GM18520 (cell line): ENCODE measurements around the gene JCAD.
"Not testable (repeated sequence)": the region's sequence is repeated elsewhere in the genome, so short reads cannot be mapped to it uniquely, and the experiment has no call there.

Experiments used
- ATAC-seq: cut with Tn5 transposase; IDR thresholded peaks from one replicate; pipeline ENCODE4 v1.9.1; 2021; ENCODE audit not compliant: unreplicated experiment

JCAD gene, protein sequence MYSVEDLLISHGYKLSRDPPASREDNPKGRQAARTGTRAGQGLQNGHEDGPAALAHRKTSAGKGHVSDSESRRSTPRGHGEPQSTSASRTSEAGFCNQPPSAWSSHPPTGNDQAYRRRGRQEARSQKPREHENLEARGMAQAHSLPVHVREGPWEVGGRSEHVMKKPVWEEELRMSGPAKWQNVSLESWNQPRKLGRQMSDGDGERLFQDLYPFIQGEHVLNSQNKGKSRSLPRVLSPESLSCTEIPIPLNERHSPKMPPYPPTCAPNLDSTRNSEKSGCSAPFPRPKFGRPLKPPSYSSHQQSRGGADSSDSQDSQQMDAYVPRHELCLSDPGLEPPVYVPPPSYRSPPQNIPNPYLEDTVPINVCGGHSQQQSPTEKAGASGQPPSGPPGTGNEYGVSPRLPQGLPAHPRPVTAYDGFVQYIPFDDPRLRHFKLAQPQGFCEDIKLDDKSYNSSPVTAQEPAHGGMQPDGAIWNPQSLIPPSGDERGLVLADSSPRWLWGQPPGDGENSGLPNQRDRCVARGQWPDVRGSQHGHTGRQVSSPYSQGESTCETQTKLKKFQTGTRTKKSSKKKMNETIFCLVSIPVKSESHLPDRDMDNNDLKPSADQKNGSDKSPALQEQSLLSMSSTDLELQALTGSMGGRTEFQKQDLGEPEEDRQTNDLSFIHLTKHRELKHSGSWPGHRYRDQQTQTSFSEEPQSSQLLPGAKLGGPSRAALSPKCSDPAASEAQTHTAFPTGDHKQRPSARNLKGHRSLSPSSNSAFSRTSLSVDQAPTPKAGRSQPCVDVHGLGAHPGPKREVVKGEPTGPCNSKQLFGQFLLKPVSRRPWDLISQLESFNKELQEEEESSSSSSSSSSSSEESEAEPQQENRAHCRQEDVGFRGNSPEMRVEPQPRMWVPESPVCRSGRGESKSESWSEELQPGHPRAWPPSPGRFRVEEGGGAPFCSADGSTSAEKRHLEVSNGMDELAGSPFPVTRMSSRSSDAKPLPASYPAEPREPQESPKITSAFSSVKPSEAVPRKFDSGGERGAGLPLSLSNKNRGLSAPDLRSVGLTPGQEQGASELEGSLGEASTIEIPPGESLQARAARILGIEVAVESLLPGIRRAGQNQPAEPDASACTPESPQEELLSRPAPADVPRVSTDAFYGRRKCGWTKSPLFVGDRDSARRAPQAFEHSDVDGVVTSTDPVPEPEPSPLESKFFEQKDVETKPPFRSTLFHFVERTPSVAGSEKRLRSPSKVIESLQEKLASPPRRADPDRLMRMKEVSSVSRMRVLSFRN (N-terminal part only)

DNA sequence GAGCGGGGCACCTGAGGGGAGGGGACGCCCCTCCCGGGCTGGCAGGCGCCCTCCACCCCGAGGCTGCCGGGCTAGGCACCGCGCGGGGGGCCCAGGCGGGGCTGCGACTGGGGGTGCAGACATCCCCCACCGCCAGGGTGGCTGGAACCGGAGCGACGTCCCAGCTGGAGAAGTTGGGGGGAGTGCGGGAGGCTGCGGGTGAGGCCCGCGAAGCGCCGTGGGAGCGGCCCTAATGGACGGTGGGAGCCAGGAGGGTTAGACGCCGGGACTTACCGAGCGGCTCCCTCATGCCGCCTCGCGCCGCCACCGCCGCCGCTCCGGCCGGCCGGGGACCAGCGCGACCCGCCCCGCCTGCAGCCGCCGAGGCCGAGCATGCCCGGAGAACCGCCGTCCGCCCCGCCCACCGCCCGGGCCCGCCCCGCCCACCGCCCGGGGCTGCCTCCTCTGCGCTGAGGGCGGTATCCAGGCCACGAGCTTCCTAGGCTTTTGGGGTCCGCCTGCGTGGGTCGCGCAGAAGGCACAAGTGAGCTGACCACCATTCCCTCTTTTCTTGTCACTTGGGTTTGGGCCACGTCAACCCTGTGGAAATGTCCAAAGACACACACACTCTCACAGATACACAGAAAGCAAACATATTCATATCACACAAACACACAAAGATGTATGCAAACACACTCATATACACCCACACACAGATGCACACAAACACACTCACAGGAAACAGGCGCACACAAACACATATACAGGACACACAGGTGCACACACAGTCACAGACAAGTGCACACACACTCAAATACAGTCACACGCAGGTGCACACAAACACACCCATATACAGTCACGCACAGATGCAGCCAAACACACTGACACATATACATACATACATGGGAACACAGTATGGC, at the start of gene JCAD:
TSS of gene JCAD (minus strand) at position 378 of the 899 bp plus-strand sequence. CDS start 11,774 bp downstream, outside the sequence.
- ATAC-seq, result no peak

DNA sequence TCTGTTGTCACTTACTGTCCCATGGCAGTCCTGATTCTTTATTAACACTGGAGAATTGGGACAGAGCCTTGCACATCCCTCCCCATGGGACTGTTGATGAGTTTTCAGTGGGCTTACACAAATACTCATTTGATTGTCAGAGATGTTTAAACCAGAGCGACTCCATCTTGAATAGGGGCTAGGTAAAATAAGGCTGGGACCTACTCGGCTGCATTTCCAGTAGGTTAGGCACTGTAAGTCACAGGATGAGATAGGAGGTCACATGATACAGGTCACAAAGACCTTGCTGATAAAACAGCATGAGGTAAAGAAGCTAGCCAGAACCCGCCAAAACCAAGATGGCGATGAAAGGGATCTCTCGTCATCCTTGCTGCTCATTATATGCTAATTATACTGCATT, 47.6 kb upstream of the JCAD start:
- no peak for ATAC-seq

DNA sequence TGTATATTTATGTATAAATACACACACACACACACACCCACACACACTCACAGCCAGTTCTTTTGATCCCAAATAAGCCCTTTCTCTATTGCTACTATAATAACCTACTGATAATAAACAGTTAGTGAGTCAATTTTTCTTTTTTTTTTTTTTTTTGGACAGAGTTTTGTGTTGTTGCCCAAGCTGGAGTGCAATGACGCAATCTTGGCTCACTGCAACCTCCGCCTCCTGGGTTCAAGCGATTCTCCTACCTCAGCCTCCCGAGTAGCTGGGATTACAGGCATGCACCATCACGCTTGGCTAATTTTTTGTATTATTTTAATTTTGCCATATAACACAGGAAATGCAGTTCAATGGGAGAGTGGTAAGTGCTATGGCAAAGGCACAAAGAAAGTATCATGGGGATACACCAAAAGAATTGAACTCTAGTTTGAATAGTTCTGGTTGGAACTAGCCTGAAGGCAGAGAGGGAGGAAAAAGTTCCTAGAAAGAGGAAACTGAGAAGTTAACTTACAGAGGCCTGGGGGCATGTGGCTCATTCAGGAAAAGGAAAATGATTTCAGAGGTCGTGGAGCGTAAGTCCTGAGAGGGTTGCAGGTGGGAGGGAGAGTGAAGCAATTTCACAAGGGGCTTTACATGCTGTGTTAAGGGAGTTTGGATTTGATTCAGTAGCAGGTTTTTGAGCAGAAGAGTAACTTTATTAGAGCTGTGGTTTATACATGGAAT, 44.4 kb upstream of the JCAD start:
- no peak for ATAC-seq

DNA sequence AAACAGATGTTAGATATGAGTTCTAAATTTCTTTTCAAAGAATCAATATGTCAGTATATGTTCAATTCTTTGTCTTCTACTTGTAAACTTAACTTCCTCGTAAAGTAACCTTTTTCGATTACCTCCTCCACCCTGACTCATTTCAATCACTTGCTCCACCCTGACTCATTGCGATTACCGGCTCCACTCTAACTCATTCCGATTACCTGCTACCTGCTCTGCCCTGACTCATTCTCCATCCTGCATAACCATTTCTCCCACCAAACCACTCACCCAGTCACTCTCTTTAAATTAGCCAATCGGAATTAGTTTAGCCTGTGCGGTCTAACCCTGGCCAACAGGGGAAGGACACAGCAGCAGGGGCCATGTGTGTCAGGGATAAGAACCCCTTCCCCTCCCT, 40.3 kb upstream of the JCAD start:
- ATAC-seq, result not testable (repeated sequence)

DNA sequence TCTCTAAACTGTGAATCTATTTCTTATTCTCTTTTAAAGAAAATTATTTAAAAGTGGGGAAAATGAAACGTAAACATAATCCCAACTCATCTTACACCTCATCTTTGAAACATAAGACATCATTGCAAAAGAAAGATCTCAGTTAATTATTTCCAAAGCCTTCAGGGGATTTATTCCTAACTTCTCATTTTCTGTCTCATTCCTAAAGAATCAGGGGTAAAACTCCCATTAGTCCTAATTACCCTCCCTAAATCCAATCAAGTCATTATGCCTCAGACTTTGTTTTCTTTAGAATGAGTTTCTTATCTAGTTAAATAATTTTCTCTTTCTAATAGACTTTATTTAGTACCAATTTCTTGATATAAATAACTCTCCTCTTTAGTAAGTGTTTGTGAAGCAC, 39.7 kb upstream of the JCAD start:
- ATAC-seq, result no peak

DNA sequence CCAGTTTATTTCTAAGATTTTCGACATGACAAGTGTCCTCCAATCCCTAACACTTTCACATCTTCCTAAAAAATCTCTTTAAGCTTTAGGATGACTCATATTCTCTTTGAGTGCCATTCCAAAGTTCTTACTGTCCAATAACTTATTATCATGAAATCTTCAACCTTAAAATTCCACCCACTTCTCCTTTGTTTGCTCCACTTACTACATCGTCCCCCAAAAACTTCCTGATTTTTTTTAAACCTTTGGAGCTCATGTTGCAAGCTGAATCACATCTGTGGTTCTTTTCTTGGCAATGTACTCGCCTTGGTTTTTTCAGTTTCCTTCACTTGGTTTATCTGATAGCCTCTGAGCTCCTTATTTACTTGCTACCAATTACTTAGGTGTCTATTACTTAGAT, 39.2 kb upstream of the JCAD start:
- no peak for ATAC-seq

DNA sequence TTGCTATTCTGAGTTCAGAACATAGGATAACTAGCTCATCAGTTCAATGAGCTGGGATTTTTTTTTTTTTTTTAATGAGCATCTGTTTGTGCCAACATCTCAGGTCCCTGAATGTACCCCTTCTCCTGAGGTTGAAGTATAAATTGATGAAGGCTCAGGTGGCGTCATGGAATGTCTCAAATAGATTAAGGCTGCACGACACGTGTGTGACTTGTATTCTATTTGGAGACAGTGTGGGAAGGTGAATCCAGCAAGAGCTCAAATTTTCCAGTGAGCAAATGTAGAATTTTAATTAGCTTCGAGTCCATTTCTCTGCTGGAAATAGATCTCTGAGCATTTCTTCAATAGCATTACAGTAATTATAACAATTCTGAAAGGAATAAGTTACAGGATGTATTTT, 37.2 kb upstream of the JCAD start:
- ATAC-seq, result no peak

DNA sequence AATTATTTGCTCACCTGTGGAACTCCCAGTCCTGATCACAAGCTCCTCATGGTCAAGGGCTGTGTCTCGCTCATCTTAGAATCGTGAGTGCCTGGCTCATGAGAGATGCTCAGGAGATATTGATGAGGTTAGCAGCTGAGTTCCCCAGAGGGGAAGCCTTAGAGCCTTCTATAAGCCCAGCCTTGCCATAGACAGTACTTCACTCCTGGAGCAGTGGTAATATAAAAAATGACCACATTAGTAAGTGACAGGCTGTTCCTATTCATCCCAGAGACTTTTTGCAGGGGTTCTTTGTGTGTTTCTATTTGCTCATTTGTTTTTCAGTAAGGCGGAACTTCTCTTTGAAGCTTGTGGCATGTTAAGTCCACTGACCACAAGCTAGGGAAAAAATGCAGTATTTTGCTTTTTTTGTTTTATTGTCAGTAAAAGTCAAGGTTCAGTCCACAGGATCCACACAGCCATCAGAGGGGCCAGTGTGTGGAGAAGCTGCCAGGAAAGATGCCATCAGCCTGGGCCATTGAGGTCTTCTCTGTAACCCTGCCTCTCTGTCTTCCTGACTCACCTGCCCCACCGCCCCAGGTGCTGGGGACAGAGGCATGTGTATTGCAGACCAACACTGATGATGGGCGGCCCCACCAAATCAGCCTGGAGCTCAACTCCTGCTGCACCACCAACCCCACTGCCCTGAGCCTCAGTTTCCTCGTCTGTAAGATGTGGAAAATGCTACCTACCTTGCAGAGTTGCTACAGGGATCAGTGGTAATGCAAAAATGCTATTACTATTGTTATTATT, 36.4 kb upstream of the JCAD start:
- ATAC-seq, result no peak

DNA sequence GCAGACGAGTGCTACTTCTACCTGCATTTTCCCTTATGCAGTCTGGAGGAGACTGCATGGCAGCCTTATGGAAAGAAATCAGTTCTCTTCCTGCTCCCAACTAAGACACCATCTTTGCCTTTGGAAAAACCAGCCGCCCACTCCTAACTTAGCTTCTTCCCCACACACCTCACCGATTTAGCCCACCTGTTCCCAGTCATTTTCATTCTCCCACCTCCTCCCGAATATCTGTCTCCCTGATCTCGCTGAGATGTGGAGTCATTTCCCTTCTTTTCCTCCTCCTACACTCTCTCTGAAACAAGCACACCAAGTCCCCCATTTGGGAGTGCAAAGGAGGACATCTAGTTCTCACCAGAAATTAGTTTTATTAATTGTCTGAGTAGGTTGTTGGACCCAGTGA, 35.2 kb upstream of the JCAD start:
- ATAC-seq, result no peak

DNA sequence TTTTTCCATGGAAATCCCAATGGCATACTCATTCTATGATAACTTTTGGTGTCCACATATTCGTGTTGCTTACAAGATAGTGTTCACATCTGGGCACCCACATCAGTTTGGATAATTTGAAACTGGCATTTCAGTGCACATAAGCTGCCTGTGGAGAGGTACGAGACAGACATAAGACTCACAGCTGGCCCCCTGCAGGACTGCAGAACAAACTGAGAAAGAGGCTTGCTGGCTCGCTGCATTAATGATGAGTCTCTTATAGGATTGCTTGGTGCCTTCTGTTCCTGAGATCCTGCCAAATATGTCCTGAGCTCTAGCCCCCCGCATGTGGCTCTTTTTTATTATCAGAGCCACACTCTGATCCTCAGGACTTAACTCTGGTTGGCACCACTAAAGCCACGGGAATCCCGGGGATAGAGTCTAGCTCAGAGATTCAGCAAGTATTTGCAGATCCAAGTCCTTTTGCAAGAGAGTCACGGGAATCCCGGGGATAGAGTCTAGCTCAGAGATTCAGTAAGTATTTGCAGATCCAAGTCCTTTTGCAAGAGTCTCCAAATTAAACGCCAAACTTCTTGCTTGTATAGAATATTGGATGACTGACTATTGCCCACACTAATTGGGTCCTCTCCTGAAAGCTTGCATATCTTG, 34.0 kb upstream of the JCAD start:
- ATAC-seq, result no peak

DNA sequence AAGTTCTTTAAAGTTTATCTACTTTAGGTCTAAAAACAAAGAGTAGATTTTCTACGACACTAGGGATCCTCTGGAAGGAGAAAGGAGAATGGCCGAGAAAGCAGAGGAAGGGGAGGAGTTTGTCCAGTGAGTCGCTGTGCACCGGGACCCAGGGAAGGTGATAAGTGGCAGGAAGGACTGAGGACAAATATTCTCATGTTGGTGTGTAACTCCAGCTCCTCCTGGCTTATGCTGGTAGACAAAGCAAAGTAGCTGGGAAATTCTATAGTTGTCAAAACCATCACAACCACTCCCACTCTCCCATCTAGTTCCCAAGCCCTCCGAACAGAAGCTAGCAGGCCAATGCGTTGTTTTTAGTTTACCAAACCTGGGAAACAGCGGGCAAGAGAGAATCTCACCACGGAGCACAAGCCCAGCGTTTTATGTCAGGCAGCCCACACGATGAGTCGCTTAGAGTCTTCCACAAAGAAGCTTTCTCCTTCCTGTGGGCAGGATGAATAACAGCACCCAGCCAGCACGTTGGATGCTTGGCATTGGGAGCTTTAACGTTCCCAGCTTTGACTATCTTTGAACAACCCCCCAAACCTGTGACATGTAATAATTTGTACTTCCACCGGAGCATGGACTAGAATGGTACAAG, 32.9 kb upstream of the JCAD start:
- no peak for ATAC-seq

DNA sequence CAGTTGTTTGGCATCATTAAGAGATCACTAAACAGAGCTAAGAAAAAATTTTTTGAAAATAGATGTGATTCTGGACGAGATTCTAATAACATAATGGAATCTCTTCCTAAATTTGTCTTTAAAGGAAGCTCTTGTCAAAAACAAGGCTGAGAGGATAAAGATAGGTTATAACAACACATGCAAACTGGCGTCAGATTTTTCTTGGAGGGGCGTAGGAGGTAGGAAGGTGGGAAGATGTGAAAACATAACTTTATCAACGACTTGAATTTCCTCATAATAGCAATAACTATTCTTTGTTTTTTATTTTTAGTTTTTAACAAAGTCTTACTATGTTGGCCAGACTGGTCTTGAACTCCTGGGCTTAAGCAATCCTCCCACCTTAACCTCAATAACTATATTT, 31.8 kb upstream of the JCAD start:
- ATAC-seq, result no peak

DNA sequence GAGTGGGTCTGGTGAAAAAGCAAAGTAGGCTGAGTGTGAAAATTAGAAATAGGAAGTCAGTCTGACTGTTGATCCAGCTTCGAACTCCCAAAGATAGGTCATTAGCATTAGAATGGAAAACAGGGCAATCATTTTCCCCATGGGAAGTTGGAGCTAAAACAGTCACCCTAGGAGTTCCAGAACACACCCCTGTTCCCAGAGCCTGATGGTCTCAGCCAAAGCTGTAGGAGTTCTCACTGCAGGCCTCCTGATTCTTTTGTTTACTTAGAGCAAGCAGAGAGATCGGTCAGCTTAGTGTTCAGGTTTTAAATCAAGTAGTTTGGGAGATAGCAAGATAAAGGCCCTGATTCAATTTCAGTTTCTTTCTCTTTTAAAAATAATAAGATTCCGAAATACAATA, 28.8 kb upstream of the JCAD start:
- no peak for ATAC-seq

DNA sequence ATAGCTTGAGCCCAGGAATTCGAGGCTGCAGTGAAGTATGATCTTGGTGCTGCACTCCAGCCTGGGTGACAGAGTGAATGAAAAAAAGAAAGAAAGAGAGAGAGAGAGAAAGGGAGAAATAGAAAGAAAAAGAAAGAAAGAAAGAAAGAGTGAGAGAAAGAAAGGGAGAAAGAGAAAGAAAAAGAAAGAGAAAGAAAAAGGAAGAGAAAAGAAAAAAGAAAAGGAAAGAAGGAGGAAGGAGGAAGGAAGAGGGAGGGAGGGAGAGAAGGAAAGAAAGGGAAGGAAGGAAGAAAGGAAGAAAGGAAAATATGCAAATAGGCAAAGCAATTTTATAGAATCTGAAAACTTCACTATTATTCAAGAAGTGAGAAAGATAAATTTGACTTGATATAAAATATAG, 24.5 kb upstream of the JCAD start:
- no peak for ATAC-seq

DNA sequence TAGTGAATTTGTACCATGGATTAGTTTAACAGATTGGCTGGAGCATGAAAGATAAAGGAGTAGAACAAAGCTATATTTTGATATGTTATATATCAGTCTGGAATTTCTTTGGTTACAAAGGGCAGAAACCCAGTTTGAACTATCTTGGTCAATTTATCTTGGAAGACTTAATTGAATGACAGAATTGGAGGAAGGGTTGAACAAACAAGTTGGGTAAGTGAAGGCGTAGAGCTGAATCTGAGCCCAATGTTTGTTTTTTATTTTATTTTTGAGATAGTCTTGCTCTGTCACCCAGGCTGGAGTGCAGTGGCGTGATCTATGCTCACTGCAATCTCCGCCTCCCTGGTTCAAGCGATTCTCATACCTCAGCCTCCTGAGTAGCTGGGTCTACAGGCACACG, 21.8 kb upstream of the JCAD start:
- no peak for ATAC-seq

DNA sequence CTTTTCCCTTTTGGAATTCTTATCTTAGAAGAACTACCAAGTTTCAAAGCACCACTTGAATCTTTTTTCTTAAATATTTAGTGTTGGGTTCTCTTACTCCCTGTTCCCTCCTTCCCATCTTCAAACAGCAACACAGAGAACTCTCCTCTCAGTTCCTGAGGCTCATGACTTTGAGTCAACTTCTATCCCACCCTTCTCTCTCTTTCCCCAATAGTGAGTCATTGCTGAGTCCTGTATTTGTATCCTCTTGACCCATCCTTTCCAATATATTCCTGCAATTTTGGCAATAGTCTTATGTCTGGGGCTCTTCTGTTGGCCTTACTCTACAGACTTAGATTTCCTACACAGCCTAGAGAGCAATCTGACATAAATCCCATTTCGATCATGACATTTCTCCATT, 20.8 kb upstream of the JCAD start:
- no peak for ATAC-seq

DNA sequence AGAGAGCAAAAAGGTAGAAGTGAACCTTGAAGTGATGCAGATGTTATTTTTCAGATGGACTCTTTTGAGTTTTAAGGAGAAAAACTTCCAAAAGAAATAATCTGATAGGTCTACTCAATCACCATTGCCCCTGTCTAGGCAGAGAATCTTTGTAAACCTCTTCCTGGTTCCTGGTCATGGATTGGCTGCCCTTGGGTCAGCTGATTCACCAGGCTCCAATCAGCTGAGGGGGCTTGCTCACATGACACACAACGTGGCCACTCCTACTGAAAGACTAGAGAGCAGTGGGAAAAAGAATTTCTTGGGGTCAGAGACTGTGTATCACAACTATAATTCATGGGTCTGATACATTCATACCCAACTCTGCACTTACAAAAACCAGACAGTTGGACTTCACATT, 20.0 kb upstream of the JCAD start:
- no peak for ATAC-seq

DNA sequence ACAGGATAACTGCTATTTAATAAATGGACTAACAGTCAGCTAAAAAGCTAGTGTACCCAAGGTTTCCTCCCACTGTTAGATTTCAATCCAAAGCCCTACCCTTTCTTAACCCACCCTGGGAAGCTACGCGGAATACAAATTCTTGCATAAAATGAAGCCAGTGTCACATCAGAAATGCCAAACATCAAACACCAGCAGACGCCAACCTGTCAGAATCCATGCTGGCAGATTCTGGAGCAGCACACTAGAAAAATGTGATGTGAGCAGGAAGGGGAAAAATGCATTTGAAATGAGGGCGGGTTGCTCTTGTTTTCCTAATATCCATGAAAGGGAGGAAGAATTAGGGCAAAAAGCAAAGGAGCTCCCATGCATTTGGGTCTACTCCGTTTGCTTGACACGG, 16.1 kb upstream of the JCAD start:
- ATAC-seq, result no peak
